G401.6 (cell line): ENCODE measurements around the gene FSCN2.

ENCODE experiments used
- FAIRE-seq: peaks from 2 replicates; lab custom pipeline; 2012; peaks lifted over from hg19 to GRCh38; lab: Jason Lieb, UNC

FSCN2 gene

DNA sequence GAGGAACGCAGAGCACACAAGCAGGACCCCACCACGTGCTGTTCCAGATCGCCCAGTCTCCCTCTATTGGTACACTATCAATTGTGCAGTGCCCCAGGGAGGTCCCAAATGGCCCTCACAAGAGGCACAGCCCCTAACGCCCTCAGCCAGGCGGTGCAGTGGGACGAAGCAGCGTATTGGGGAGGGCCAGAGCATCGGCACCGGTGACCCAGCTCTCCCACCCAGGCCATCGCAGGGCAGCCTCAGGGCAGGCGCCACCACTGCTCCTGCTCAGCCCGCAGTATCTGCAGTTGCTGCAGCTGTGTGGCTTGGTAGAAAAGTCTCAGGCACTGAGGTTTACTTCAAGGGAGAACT, 29.9 kb downstream of the FSCN2 start:
- no peak for FAIRE-seq

DNA sequence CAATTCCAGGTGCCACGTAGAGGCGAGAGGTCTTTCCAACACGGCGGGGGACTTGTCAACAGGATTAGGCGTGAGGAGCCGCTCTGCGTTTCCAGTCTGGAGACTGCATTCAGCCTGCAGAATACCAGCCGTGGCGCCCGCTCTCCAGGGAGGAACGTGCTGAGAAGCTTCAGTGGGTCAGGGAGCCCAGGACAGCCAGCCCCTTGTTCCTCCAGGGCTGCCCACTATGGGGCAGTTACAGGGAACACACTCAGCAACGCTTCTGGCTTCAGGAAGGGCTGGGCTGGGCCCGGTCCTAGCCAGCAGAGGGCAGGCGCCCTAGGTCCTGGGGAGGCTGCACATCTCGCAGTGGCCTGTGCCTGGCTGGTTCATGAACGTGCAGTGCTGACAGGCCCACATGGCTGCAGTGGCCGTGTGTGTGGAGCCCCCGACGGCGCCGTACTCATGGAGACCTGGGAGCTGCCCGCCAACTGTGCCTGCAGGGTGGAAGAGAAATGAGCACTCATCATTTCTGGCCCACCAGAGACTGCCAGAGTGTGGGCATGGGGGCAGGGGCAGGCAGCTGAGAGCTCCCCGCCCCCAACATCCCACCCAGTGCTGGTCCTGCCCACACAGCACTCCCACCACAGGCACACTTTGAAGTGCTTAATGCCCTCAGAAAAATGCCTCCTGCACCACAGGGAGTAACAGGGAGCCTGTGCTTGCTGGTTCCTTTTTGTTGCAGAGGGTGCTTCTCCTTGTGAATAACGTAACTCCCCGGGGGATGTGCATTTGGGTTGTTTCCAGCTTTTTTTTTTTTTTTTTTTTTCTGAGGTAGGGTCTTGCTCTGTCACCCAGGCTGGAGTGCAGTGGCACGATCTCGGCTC, 31.0 kb downstream of the FSCN2 start:
- no peak for FAIRE-seq

DNA sequence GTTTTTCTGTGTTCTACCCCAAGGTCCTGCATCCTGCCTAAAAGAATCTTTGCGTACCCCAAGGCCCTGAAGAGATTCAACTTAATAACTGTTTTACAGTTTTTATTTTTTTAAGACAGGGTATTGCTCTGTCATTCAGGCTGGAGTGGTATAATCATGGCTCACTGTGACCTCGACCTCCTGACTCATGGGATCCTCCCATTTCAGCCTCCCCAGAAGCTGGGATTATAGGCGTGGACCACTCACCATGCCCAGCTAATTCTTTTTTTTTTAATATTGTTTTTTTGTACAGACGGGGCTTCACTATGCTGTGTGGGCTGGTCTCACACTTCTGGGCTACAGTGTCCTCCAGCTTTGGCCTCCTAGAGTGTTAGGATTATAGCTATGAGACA, 33.3 kb downstream of the FSCN2 start:
- no peak for FAIRE-seq

GRCh38 chr17:81563861-81564586, 35.8 kb downstream of the FSCN2 start:
- FAIRE-seq, result no peak

GRCh38 chr17:81564778-81565177, 36.6 kb downstream of the FSCN2 start:
- no peak for FAIRE-seq

GRCh38 chr17:81565231-81565630, 37.1 kb downstream of the FSCN2 start:
- no peak for FAIRE-seq

DNA sequence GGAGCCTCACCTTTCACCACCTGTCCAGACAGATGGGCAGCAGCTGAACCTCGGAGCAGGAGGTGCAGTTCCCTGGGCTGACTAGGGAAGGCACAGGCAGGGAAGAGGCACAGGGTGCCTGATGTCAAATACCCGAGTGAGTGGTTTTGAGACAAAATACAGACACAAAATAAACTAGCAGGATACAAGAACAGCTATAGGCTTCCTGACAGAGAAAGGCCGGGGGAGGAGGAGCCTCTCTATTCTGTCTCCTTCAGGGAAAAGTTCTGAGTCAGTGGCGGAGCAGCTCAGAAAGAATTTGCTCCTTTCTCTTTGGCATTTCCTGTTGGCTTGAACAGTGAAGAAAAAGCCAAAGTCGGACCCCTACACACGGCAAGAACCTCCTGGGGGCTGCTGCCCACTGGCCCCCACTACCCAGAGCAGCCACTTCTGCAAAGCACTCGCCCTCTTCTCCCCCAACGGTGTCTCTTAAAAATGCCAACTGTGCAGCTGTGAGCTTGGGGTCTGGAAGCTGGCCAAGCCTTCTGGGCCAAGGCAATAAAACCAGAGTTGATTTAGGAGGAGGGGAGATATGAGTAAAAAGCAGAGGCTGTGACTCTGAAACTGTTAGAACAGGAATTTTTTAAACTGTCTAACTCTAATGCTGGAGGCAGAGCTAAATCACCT, 38.4 kb downstream of the FSCN2 start:
- FAIRE-seq, result peak; percentile 64

DNA sequence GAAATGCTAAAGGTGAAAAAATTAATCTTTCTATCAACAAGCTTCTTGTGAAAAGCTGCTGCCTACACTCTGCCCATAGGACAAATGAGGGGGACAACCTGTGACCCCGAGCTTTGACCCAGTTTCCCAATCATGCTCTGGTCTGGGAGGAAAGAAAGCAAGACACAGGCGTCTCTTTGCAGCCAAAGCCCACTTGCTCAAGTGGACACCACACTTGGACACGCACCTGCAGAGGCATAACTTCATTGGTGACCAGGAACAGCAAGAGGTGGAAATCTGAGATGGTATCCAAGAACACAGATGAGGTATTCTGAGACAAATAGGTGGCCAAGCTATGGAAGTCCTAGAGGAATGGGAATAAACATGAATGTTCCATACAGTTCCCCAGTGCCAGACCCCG, 39.0 kb downstream of the FSCN2 start:
- no peak for FAIRE-seq

DNA sequence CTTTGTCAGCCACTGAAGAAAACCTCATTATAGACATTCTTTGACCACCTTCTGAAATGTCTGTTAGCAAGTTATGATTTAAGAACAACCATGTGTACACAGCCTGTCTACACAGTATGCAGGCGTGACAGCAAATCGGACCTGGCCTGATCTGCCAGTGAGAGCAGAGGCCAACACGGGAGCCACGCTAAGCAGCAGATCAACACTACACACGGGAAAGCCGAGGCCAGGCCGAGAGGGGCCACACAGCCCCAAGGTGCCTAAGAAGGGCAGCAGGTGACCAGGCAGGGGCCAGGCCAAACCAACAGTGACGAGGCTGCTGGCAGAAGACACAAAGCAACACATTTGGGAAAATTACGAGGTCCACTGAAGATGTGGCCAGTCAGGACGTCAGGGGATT, 40.2 kb downstream of the FSCN2 start:
- no peak for FAIRE-seq

DNA sequence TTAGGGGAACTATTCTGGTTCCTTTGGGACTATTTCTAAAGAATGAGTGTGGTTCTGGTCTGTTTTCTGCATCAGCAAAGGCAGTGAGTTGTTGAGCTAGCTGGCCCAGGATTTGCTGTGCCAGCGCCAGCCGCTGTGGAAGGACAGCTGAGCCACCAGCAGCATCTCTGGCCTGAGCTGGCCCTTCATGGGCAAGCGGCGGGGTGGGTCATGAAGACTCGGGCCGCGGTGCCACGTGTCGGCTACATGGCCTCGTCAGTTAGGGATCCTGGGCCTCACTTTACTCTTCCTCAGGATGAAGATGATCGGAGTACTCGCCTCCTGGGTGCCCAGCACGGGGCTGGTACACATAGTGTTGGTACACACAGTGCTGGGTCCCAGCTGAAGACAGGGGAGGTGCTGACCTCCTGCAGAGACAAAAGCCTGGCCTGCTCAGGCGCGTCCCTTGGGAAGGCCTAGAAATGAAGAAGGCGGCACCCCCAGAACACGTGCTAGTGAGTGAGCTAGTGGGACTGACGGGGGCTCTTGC, 41.9 kb downstream of the FSCN2 start:
- no peak for FAIRE-seq

DNA sequence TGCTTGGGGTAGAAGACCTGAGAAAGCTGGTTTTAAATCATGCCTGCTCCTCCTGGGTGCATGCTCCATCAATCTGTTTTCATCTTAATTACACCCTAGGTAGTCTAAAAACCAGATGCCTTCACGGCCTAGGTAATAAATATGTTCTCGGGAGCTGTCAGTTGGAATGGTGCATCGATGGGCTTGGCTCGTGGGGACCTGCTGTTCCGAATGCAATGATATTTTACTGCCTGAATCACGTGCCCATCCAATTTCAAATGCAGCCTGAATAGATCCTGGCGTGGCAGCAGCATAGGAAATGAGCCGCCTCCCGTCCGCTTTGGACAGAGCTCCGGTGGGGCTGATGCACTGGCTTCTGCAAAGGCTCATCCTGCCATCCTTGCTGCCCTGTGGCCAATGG, 42.8 kb downstream of the FSCN2 start:
- FAIRE-seq, result no peak

GRCh38 chr17:81572563-81573168, 44.5 kb downstream of the FSCN2 start:
- no peak for FAIRE-seq

GRCh38 chr17:81573794-81574642, 45.8 kb downstream of the FSCN2 start:
- peak; percentile 63 for FAIRE-seq

- FAIRE-seq, result no peak
These were observed 46.4 kb downstream of the FSCN2 start for GRCh38 chr17:81574643-81574956.

GRCh38 chr17:81575836-81576235, 47.7 kb downstream of the FSCN2 start:
- no peak for FAIRE-seq

GRCh38 chr17:81576621-81577277, 48.6 kb downstream of the FSCN2 start:
- FAIRE-seq, result peak; percentile 92

DNA sequence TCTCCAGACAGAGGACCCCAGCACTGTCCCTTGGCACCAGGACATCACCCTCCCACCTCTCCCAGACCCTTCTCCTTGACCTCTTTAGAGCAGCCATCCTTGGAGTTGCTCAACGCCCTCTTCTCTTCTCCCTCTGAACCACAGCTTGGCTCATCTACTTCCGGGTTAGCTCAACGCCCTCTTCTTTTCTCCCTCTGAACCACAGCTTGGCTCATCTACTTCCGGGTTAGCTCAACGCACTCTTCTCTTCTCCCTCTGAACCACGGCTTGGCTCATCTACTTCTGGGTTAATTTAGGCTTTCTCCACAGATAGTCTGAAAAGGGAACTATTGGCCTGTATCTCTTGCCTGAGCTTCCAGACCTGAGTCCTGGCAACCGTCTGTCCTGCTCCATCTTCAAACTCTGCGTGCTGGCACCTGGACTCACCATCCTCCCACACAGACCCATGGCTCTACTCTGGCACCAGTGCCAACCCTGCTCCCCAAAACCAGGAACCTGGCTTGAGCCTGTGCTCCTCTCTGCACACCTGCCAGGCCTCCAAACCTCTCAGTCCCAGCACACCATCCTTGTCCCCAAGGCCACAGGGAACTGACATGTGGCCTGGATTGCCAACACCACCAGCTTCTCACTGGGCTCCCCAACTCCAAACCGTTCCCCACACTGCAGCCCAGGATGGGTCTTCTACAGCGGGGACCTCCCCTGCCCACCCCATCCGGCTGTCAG, 49.3 kb downstream of the FSCN2 start:
- no peak for FAIRE-seq

DNA sequence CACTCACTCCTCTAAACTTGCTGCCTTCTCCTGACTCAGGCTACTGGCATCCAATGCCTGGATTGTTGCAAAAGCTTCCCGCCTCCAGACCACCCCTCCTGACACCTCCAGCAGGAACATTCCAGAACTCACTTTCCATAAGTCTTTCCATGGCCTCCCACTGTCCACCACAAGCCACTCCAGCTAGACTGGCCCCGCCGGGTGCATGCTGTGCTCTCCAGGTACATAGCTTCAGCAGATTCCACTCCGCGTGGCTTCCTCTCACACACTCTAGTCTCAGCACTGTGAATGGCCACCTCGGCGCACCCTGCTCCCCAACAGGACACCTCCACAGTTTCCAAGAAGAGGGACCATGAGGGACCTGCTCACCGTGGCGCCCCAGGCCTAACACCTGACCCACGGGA, 49.9 kb downstream of the FSCN2 start:
- FAIRE-seq, result no peak

GRCh38 chr17:81578561-81579225, 50.5 kb downstream of the FSCN2 start:
- no peak for FAIRE-seq

GRCh38 chr17:81579298-81579697, 51.1 kb downstream of the FSCN2 start:
- FAIRE-seq, result no peak
